ENCODE measurements around the gene RNF111. TPM values are rescaled to one million over a fixed set of nuclear protein-coding genes. Genes with fewer than 3 reads are reported as not detected.

The RNF111 gene
- total and polyA plus RNA-seq, 3 donors from 2014 or later: 23.1 to 32.8 (median 26.8) TPM

- Histone ChIP-seq H3K9me3 (no peaks in the 10 kb centered on the region), H3K27me3 (no peaks in the 10 kb centered on the region), H3K4me1 (no peaks in the 10 kb centered on the region), H3K36me3 (ENCODE audit: low read depth, missing control alignments) (no peaks in the 10 kb centered on the region), H3K27ac (no peak overlapping the region), H3K4me3 (no peak overlapping the region)
- no peak for TF ChIP-seq POLR2A (IDR thresholded peaks at IDR 0.05)
- no peak for TF ChIP-seq CTCF (IDR thresholded peaks at IDR 0.05)
- 97 to 100% methylated on average over 1 of the region's 1 CpG for WGBS, 2 donors
- no peak for DNase-seq
- intact Hi-C loops (cut with DNase I; ENCODE audit: low total_unique reads): no loop called here
Measured at GRCh38 chr15:59074607-59075006, 87.1 kb downstream of the RNF111 start.

GRCh38 chr15:59087731-59088130 is 100.3 kb downstream of the RNF111 start:
- Histone ChIP-seq H3K27me3 (no peaks in the 10 kb centered on the region), H3K27ac (no peak overlapping the region), H3K36me3 (ENCODE audit: low read depth, missing control alignments) (no peaks in the 10 kb centered on the region), H3K9me3 (no peaks in the 10 kb centered on the region), H3K4me3 (no peak overlapping the region), H3K4me1 (no peaks in the 10 kb centered on the region)
- TF ChIP-seq CTCF (IDR thresholded peaks at IDR 0.05) (no peak), POLR2A (IDR thresholded peaks at IDR 0.05) (no peak)
- WGBS, 2 donors: 95 to 98% methylated on average over 2 of the region's 2 CpGs
- DNase-seq: no peak
- intact Hi-C loops (cut with DNase I; ENCODE audit: low total_unique reads): no loop called here

- Histone ChIP-seq H3K9me3 (no peaks in the 10 kb centered on the region), H3K27ac (no peak overlapping the region), H3K36me3 (ENCODE audit: low read depth, missing control alignments) (no peaks in the 10 kb centered on the region), H3K4me3 (no peak overlapping the region), H3K27me3 (no peaks in the 10 kb centered on the region), H3K4me1 (no peaks in the 10 kb centered on the region)
- TF ChIP-seq POLR2A (IDR thresholded peaks at IDR 0.05) (no peak), CTCF (IDR thresholded peaks at IDR 0.05) (no peak)
- no peak for DNase-seq
- WGBS, 2 donors: 95 to 98% methylated on average over 1 of the region's 1 CpG
- intact Hi-C loops (cut with DNase I; ENCODE audit: low total_unique reads): no loop called here
Measured at GRCh38 chr15:59094077-59094476, 106.6 kb downstream of the RNF111 start.

- no peak for DNase-seq
- no peaks in the 10 kb centered on the region for H3K9me3 ChIP-seq
- H3K36me3 ChIP-seq (ENCODE audit: low read depth, missing control alignments): no peaks in the 10 kb centered on the region
- no peaks in the 10 kb centered on the region for H3K4me1 ChIP-seq
- H3K4me3 ChIP-seq: no peak overlapping the region
- TF ChIP-seq CTCF (IDR thresholded peaks at IDR 0.05): no peak
- no peak for TF ChIP-seq POLR2A (IDR thresholded peaks at IDR 0.05)
- no peak overlapping the region for H3K27ac ChIP-seq
- WGBS, 2 donors: 85 to 90% methylated on average over 3 of the region's 3 CpGs
- H3K27me3 ChIP-seq: no peaks in the 10 kb centered on the region
- intact Hi-C loops (cut with DNase I; ENCODE audit: low total_unique reads): no loop called here
Measured at GRCh38 chr15:59096429-59096828, 109.0 kb downstream of the RNF111 start.

GRCh38 chr15:59099162-59099685 is 111.8 kb downstream of the RNF111 start:
- Histone ChIP-seq H3K9me3 (no peaks in the 10 kb centered on the region), H3K27ac (no peak overlapping the region), H3K4me3 (no peak overlapping the region), H3K27me3 (no peaks in the 10 kb centered on the region), H3K4me1 (no peaks in the 10 kb centered on the region), H3K36me3 (ENCODE audit: low read depth, missing control alignments) (no peaks in the 10 kb centered on the region)
- TF ChIP-seq POLR2A (IDR thresholded peaks at IDR 0.05): no peak
- TF ChIP-seq CTCF (IDR thresholded peaks at IDR 0.05): no peak
- intact Hi-C loops (cut with DNase I; ENCODE audit: low total_unique reads): no loop called here
- 63 to 82% methylated on average over 2 of the region's 2 CpGs for WGBS, 2 donors
- DNase-seq: no peak
